HepG2 (cell line): ENCODE data around the gene PFDN5. TPM values are rescaled to one million over a fixed set of nuclear protein-coding genes. Genes with fewer than 3 reads are reported as not detected.

Experiments
- ATAC-seq: fragments of 200-7000 bp; cut with Tn5 transposase; 3 replicates; pipeline ENCODE4 v1.9.1; 2020; ENCODE audit warnings: mild to moderate bottlenecking, moderate library complexity
- BruUV-seq: library from RNA; stranded (reverse); fragments of 400-500 nt; replicated peaks from 2 replicates; lab custom pipeline; 2021; lab: Mats Ljungman, UMichigan
- CTCF ChIA-PET: fragments of 300-600 bp; formaldehyde crosslinking; extraction: SDS; loops from one replicate; lab custom pipeline; 2021; ENCODE audit warnings: low total read pairs, inconsistent platforms, low intra/inter-chr PET ratio; lab: Yijun Ruan, JAX
- POLR2A ChIA-PET: fragments of 350-600 bp; sonication (Branson Sonifier 250); formaldehyde crosslinking; loops from one replicate; lab custom pipeline; 2020; ENCODE audit warnings: antibody characterized with exemption, inconsistent platforms; lab: Yijun Ruan, JAX
- DNase-seq: peaks from one replicate; pipeline ENCODE4 v3.0.0-alpha.2; 2015; ENCODE audit warnings: low spot score
- FAIRE-seq: peaks from 3 replicates; lab custom pipeline; 2011; peaks lifted over from hg19 to GRCh38; lab: Jason Lieb, UNC
- H2AFZ ChIP-seq: one replicate; pipeline ENCODE4 v1.6.1; 2011; ENCODE audit warnings: low read length, inconsistent platforms
- H3K27ac ChIP-seq: fragments of 300-600 bp; 3 replicates; pipeline ENCODE4 v1.8.0; 2011; ENCODE audit warnings: mixed run types, mild to moderate bottlenecking, mixed read lengths, low read length, inconsistent platforms; ENCODE audit not compliant: insufficient read depth; ENCODE audit errors: extremely low read length
- H3K27me3 ChIP-seq, 2 experiments: fragments of 200-600 bp in 1 of 2; 2 replicates in 1 of 2; 3 replicates in 1 of 2; pipeline versions ENCODE4 v1.6.0 to v1.8.0; 2011; ENCODE audit warnings: low read length in 2 of 2, mild to moderate bottlenecking in 2 of 2, moderate library complexity in 2 of 2, inconsistent platforms in 1 of 2; ENCODE audit not compliant: insufficient read depth in 2 of 2, control insufficient read depth in 1 of 2
- H3K36me3 ChIP-seq, 2 experiments: fragments of 200-600 bp in 1 of 2; replicated peaks in 1 of 2; 2 replicates in 1 of 2; 3 replicates in 1 of 2; pipeline versions ENCODE4 v1.5.1 to v1.8.0; 2011; ENCODE audit warnings: low read length in 2 of 2, inconsistent platforms in 1 of 2; ENCODE audit not compliant: insufficient read depth in 2 of 2, control insufficient read depth in 1 of 2
- H3K4me1 ChIP-seq: 2 replicates; pipeline ENCODE4 v1.5.1; 2012; ENCODE audit warnings: low read length, inconsistent platforms; ENCODE audit not compliant: insufficient read depth
- H3K4me2 ChIP-seq: 2 replicates; pipeline ENCODE4 v1.6.0; 2011; ENCODE audit warnings: low read depth, low read length, inconsistent platforms
- H3K4me3 ChIP-seq, 3 experiments: fragments of 200-600 bp in 1 of 3; sonication (generic), shearing (Covaris generic) in 1 of 3; replicated peaks in 1 of 3; 2 replicates each; pipeline ENCODE4 v1.5.1; 2011 to 2016; ENCODE audit warnings: low read length in 3 of 3, inconsistent platforms in 2 of 3, low read depth in 2 of 3, mild to moderate bottlenecking in 2 of 3, control low read depth in 1 of 3, mixed read lengths in 1 of 3; ENCODE audit not compliant: insufficient read depth in 1 of 3
- H3K79me2 ChIP-seq: one replicate; pipeline ENCODE4 v1.6.1; 2011; ENCODE audit warnings: low read length, inconsistent platforms; ENCODE audit not compliant: insufficient read depth
- H3K9ac ChIP-seq: 2 replicates; pipeline ENCODE4 v1.6.0; 2011; ENCODE audit warnings: mild to moderate bottlenecking, low read depth, low read length, inconsistent platforms; ENCODE audit not compliant: insufficient read depth
- H3K9me3 ChIP-seq: 2 replicates; pipeline ENCODE4 v1.5.1; 2012; ENCODE audit warnings: mild to moderate bottlenecking, low read length
- H4K20me1 ChIP-seq: 2 replicates; pipeline ENCODE4 v1.6.0; 2011; ENCODE audit warnings: inconsistent platforms, mild to moderate bottlenecking, low read length, moderate library complexity; ENCODE audit not compliant: insufficient read depth
- ETV6 ChIP-seq: sonication (generic); formaldehyde crosslinking; conservative IDR thresholded peaks from 2 replicates; pipeline ENCODE4 v1.4.0; 2020; ENCODE audit warnings: missing genetic modification reagents
- HNRNPLL ChIP-seq: fragments of 200-400 bp; formaldehyde crosslinking; IDR thresholded peaks from 2 replicates; pipeline ENCODE4 v1.6.1; 2017; ENCODE audit warnings: mild to moderate bottlenecking, low read depth, low read length; ENCODE audit not compliant: poor library complexity, severe bottlenecking
- HOXA3 ChIP-seq: sonication (generic); formaldehyde crosslinking; IDR thresholded peaks from 2 replicates; pipeline ENCODE4 v1.5.0; 2020; ENCODE audit warnings: missing genetic modification reagents
- KDM6A ChIP-seq: IDR thresholded peaks from 2 replicates; pipeline ENCODE4 v1.6.1; 2016; ENCODE audit warnings: low read depth
- NFYC ChIP-seq: IDR thresholded peaks from 2 replicates; pipeline ENCODE4 v1.6.1; 2016; ENCODE audit warnings: missing genetic modification reagents, missing compliant biosample characterization
- PHF5A ChIP-seq: IDR thresholded peaks from one replicate; pipeline ENCODE4 v1.6.1; 2018; ENCODE audit warnings: low read depth, missing genetic modification reagents; ENCODE audit not compliant: unreplicated experiment
- PITX1 ChIP-seq: sonication (generic); formaldehyde crosslinking; IDR thresholded peaks from 2 replicates; pipeline ENCODE4 v1.5.1; 2020; ENCODE audit warnings: mild to moderate bottlenecking, missing genetic modification reagents
- REL ChIP-seq: sonication (generic); formaldehyde crosslinking; conservative IDR thresholded peaks from 2 replicates; pipeline ENCODE4 v1.8.0; 2022; ENCODE audit warnings: mild to moderate bottlenecking, missing genetic modification reagents, moderate library complexity
- SAFB2 ChIP-seq: sonication (generic); formaldehyde crosslinking; IDR thresholded peaks from 2 replicates; pipeline ENCODE4 v1.5.1; 2020; ENCODE audit warnings: missing genetic modification reagents, low read depth, mild to moderate bottlenecking, borderline replicate concordance
- SSRP1 ChIP-seq: IDR thresholded peaks from 2 replicates; pipeline ENCODE4 v1.6.1; 2016; ENCODE audit warnings: control low read depth
- STAT5B ChIP-seq: sonication (generic); formaldehyde crosslinking; IDR thresholded peaks from 2 replicates; pipeline ENCODE4 v1.4.0; 2020; ENCODE audit warnings: missing genetic modification reagents
- TBP ChIP-seq: sonication (generic); formaldehyde crosslinking; IDR thresholded peaks from 2 replicates; pipeline ENCODE4 v1.5.0; 2020; ENCODE audit warnings: missing genetic modification reagents
- ZNF20 ChIP-seq: sonication (generic); formaldehyde crosslinking; IDR thresholded peaks from 2 replicates; pipeline ENCODE4 v1.4.0; 2020; ENCODE audit warnings: mild to moderate bottlenecking, moderate library complexity, missing genetic modification reagents
- ZNF263 ChIP-seq: sonication (generic); formaldehyde crosslinking; IDR thresholded peaks from 2 replicates; pipeline ENCODE4 v1.4.0; 2020; ENCODE audit warnings: missing genetic modification reagents
- ZNF564 ChIP-seq: sonication (generic); formaldehyde crosslinking; IDR thresholded peaks from 2 replicates; pipeline ENCODE4 v1.8.1; 2023; ENCODE audit warnings: mild to moderate bottlenecking, missing genetic modification reagents
- ZNF713 ChIP-seq: sonication (generic); formaldehyde crosslinking; IDR thresholded peaks from 2 replicates; pipeline ENCODE4 v1.4.0; 2020; ENCODE audit warnings: mild to moderate bottlenecking, missing genetic modification reagents
- ZNF747 ChIP-seq: sonication (generic); formaldehyde crosslinking; IDR thresholded peaks from 2 replicates; pipeline ENCODE4 v1.8.1; 2023; ENCODE audit warnings: missing genetic modification reagents, mild to moderate bottlenecking, borderline replicate concordance
- WGBS: methylation state at CpG from one replicate; pipeline ENCODE4 v1.1.6; 2017; ENCODE audit warnings: low lambda C conversion rate; 5-methylcytosine and 5-hydroxymethylcytosine counted together
- in situ Hi-C: cut with HindIII; loops from 2 replicates; pipeline ENCODE4 v1.10.0; 2017; ENCODE audit warnings: low pct_unique_long_range_greater_than_20kb; ENCODE audit not compliant: extremely low pct_ligation_motif_present
- intact Hi-C: fragments of 100-400 bp; cut with micrococcal nuclease; formaldehyde crosslinking; loops from one replicate; pipeline ENCODE4 v1.10.0; 2022; ENCODE audit not compliant: unreplicated experiment
- polyA plus RNA-seq, 8 experiments: library from polyadenylated mRNA; depleted of rRNA in 3 of 8; stranded (reverse) in 7 of 8; unstranded in 1 of 8; fragments of >200 nt; fragmentation: Illumina TruSeq in 4 of 8; extraction: Trizol in 4 of 8; gene quantifications; 2 replicates each; pipeline versions ENCODE4 v1.2.1 to v1.2.3, GENCODE V29; 2011 to 2016; ENCODE audit warnings: low read depth in 4 of 8, missing spikeins in 1 of 8, mixed read lengths in 1 of 8; ENCODE audit not compliant: insufficient read depth in 1 of 8
- total RNA-seq, 5 experiments: library from RNA; depleted of rRNA; stranded (reverse); fragments of >200 nt; fragmentation: Illumina TruSeq; extraction: Trizol; gene quantifications; 2 replicates each; pipeline ENCODE4 v1.2.3, GENCODE V29; 2016; ENCODE audit warnings: low read depth in 1 of 5
- TF ChIP-seq, protein P1 (sequence below): sonication (generic); formaldehyde crosslinking; IDR thresholded peaks from 2 replicates; pipeline ENCODE4 v1.4.0; 2020; ENCODE audit warnings: missing genetic modification reagents
- TF ChIP-seq, protein P2 (sequence below): sonication (generic); formaldehyde crosslinking; IDR thresholded peaks from 2 replicates; pipeline ENCODE4 v1.4.0; 2020; ENCODE audit warnings: missing genetic modification reagents, borderline replicate concordance
- TF ChIP-seq, protein P3 (sequence below): IDR thresholded peaks from 2 replicates; pipeline ENCODE4 v1.6.1; 2016; ENCODE audit warnings: mild to moderate bottlenecking

The PFDN5 gene
- total and polyA plus RNA-seq, 2 of the 13 experiments (the other 11 are each of a cell fraction or from before 2014, with no cell fraction given) = 449 to 462 TPM

DNA sequence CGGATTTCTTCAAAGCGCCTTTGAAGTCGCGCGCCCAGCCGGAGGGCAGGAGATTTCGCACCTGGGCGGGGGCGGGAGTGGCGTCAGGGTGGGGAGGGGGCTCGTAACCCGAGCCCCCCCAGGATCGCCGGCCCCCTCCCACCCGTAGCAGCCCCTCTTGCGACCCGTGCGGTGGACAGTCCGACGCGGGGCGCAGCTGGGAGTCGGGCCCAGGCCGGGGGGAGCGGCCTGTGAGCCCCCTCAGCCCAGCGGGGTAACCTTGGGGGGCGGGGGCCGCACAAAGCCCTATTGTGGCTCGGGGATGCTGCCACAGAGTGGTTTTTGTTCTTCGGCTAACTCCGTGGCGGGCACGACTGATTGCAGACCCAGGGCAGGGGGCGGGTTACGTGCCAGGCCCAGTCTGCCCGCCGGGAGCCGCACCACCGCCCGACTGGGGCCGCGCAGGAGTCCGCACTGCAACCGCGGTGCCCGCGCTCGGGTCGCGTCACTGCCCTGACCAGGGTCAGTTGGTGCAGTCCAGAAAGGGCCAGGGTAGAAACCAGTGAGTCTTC, 30.2 kb downstream of the PFDN5 start:
- in situ Hi-C loops = loop anchor here (5.0 kb wide), 1 partner anchor 177 kb away; the partner anchor contains the start of gene TARBP2
- 0% methylated on average over 10 of the region's 50 CpGs for WGBS
- TF ChIP-seq REL (peak; percentile 57; the same call in 1 of the 2 replicates), ZNF20 (CRISPR knock-in tag) (no peak), KDM6A (CRISPR knock-in tag) (no peak), ZNF564 (no peak), ZNF713 (no peak), ETV6 (CRISPR knock-in tag) (no peak), ZNF747 (CRISPR knock-in tag) (no peak), NFYC (no peak), SAFB2 (CRISPR knock-in tag) (no peak), TBP (no peak), ZNF263 (CRISPR knock-in tag) (no peak), HOXA3 (CRISPR knock-in tag) (peak; percentile 45; the same call in 1 of the 2 replicates), HNRNPLL (peak; percentile 16), PITX1 (CRISPR knock-in tag) (no peak), STAT5B (CRISPR knock-in tag) (no peak), PHF5A (no peak), SSRP1 (CRISPR knock-in tag) (no peak)
- TF ChIP-seq, protein P1, sequence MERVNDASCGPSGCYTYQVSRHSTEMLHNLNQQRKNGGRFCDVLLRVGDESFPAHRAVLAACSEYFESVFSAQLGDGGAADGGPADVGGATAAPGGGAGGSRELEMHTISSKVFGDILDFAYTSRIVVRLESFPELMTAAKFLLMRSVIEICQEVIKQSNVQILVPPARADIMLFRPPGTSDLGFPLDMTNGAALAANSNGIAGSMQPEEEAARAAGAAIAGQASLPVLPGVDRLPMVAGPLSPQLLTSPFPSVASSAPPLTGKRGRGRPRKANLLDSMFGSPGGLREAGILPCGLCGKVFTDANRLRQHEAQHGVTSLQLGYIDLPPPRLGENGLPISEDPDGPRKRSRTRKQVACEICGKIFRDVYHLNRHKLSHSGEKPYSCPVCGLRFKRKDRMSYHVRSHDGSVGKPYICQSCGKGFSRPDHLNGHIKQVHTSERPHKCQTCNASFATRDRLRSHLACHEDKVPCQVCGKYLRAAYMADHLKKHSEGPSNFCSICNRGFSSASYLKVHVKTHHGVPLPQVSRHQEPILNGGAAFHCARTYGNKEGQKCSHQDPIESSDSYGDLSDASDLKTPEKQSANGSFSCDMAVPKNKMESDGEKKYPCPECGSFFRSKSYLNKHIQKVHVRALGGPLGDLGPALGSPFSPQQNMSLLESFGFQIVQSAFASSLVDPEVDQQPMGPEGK (CRISPR knock-in tag) = peak; percentile 89
- TF ChIP-seq, protein P2, sequence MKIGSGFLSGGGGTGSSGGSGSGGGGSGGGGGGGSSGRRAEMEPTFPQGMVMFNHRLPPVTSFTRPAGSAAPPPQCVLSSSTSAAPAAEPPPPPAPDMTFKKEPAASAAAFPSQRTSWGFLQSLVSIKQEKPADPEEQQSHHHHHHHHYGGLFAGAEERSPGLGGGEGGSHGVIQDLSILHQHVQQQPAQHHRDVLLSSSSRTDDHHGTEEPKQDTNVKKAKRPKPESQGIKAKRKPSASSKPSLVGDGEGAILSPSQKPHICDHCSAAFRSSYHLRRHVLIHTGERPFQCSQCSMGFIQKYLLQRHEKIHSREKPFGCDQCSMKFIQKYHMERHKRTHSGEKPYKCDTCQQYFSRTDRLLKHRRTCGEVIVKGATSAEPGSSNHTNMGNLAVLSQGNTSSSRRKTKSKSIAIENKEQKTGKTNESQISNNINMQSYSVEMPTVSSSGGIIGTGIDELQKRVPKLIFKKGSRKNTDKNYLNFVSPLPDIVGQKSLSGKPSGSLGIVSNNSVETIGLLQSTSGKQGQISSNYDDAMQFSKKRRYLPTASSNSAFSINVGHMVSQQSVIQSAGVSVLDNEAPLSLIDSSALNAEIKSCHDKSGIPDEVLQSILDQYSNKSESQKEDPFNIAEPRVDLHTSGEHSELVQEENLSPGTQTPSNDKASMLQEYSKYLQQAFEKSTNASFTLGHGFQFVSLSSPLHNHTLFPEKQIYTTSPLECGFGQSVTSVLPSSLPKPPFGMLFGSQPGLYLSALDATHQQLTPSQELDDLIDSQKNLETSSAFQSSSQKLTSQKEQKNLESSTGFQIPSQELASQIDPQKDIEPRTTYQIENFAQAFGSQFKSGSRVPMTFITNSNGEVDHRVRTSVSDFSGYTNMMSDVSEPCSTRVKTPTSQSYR = 0 out of 2 replicates have a peak, but pooled peaks have one; percentile 15
- TF ChIP-seq, protein P3, sequence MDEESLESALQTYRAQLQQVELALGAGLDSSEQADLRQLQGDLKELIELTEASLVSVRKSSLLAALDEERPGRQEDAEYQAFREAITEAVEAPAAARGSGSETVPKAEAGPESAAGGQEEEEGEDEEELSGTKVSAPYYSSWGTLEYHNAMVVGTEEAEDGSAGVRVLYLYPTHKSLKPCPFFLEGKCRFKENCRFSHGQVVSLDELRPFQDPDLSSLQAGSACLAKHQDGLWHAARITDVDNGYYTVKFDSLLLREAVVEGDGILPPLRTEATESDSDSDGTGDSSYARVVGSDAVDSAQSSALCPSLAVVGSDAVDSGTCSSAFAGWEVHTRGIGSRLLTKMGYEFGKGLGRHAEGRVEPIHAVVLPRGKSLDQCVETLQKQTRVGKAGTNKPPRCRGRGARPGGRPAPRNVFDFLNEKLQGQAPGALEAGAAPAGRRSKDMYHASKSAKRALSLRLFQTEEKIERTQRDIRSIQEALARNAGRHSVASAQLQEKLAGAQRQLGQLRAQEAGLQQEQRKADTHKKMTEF (CRISPR knock-in tag) = no peak

More for the DNA sequence above, 30.2 kb downstream of the PFDN5 start:
- intact Hi-C loops = no loop called here
- H3K27ac ChIP-seq = peak overlapping the region; percentile 74
- peaks cover 0 to 10% of the 10 kb centered on the region in 2 experiments; a peak in 4 of 5 replicates for H3K27me3 ChIP-seq
- H3K4me2 ChIP-seq = peak overlapping the region; percentile 89
- peak overlapping the region; percentile 57 to 65 (median 62); a peak in 5 of 6 replicates for H3K4me3 ChIP-seq
- H3K79me2 ChIP-seq = peaks cover 1% of the 10 kb centered on the region
- ChIA-PET CTCF (interaction anchor here (0.9 to 1.6 kb wide), 4 partner anchors 19 to 183 kb away, joined by 3 to 14 read pairs (median 4); no protein-coding TSS in a partner anchor), POLR2A (interaction anchor here (0.6 to 3.2 kb wide), 11 partner anchors 19 to 247 kb away, joined by 3 to 23 read pairs (median 6); partner anchors contain the start of genes MYG1, PFDN5, PRR13 and SP1)
- H3K4me1 ChIP-seq = peaks cover 48% of the 10 kb centered on the region
- BruUV-seq = no TSS peak
- H3K9me3 ChIP-seq = no peaks in the 10 kb centered on the region
- DNase-seq = peak; percentile 35
- no peak for FAIRE-seq
- H3K9ac ChIP-seq = peak overlapping the region; percentile 74
- no peak; the same call in 1 of the 3 replicates for ATAC-seq
- no peaks in the 10 kb centered on the region for H4K20me1 ChIP-seq
- H3K36me3 ChIP-seq = no peaks in the 10 kb centered on the region
- no peak overlapping the region for H2AFZ ChIP-seq
